Caco-2 (cell line): ENCODE data around the gene GPANK1. TPM values are rescaled to one million over a fixed set of nuclear protein-coding genes. Genes with fewer than 3 reads are reported as not detected.

Source experiments
- BruUV-seq: library from RNA; stranded (reverse); fragments of 400-500 nt; replicated peaks from 2 replicates; lab custom pipeline; 2021; lab: Mats Ljungman, UMichigan
- CTCF ChIA-PET: fragments of 300-600 bp; sonication (Branson Sonifier 250); formaldehyde crosslinking; loops from one replicate; lab custom pipeline; 2022; ENCODE audit warnings: antibody characterized with exemption; lab: Charles Lee
- POLR2A ChIA-PET: fragments of 300-600 bp; sonication (Branson Sonifier 250); formaldehyde crosslinking; loops from one replicate; lab custom pipeline; 2022; ENCODE audit warnings: antibody characterized with exemption; lab: Charles Lee
- DNase-seq, 2 experiments: peaks; one replicate each; pipeline versions ENCODE4 v3.0.0 to v3.0.0-alpha.2; 2020 to 2022
- H3K27me3 ChIP-seq: replicated peaks from 2 replicates; pipeline ENCODE4 v1.6.0; 2011; ENCODE audit warnings: low read length; ENCODE audit not compliant: control insufficient read depth, insufficient read depth
- H3K36me3 ChIP-seq: 2 replicates; pipeline ENCODE4 v1.5.1; 2011; ENCODE audit warnings: low read length; ENCODE audit not compliant: control insufficient read depth, insufficient read depth
- H3K4me1 ChIP-seq: fragments of 250-450 bp; sonication (Bioruptor Pico); 2 replicates; pipeline ENCODE4 v1.5.1; 2020; ENCODE audit warnings: mild to moderate bottlenecking
- H3K4me3 ChIP-seq: 2 replicates; pipeline ENCODE4 v1.5.1; 2011; ENCODE audit warnings: low read depth, mild to moderate bottlenecking, control low read depth, low read length
- H3K9me3 ChIP-seq: fragments of 250-450 bp; sonication (Bioruptor Pico); 2 replicates; pipeline ENCODE4 v1.5.1; 2020; ENCODE audit warnings: mild to moderate bottlenecking, moderate library complexity
- H3K27ac Mint-ChIP-seq: one replicate; pipeline ENCODE4 v1.8.0; 2022; ENCODE audit warnings: mixed read lengths; ENCODE audit not compliant: unreplicated experiment
- H3K27me3 Mint-ChIP-seq: one replicate; pipeline ENCODE4 v1.8.0; 2022; ENCODE audit warnings: mixed read lengths; ENCODE audit not compliant: insufficient read depth, unreplicated experiment
- H3K36me3 Mint-ChIP-seq: one replicate; pipeline ENCODE4 v1.8.0; 2022; ENCODE audit warnings: mild to moderate bottlenecking, mixed read lengths; ENCODE audit not compliant: insufficient read depth, unreplicated experiment
- H3K4me1 Mint-ChIP-seq: one replicate; pipeline ENCODE4 v1.8.0; 2022; ENCODE audit warnings: low read depth, mixed read lengths; ENCODE audit not compliant: unreplicated experiment
- H3K4me3 Mint-ChIP-seq: one replicate; pipeline ENCODE4 v1.8.0; 2022; ENCODE audit warnings: mild to moderate bottlenecking, moderate library complexity, mixed read lengths; ENCODE audit not compliant: unreplicated experiment
- H3K9me3 Mint-ChIP-seq: one replicate; pipeline ENCODE4 v1.8.0; 2022; ENCODE audit warnings: mixed read lengths; ENCODE audit not compliant: unreplicated experiment
- CTCF ChIP-seq, 2 experiments: fragments of 200-600 bp in 1 of 2; IDR thresholded peaks; 1 replicate in 1 of 2; 2 replicates in 1 of 2; pipeline versions ENCODE4 v1.5.1 to v1.8.0; 2011 to 2022; ENCODE audit warnings: antibody characterized with exemption in 1 of 2, control low read depth in 1 of 2, inconsistent platforms in 1 of 2, low read depth in 1 of 2, low read length in 1 of 2, mild to moderate bottlenecking in 1 of 2, moderate library complexity in 1 of 2; ENCODE audit not compliant: insufficient read depth in 1 of 2, severe bottlenecking in 1 of 2, unreplicated experiment in 1 of 2
- intact Hi-C: fragments of 100-400 bp; cut with micrococcal nuclease; formaldehyde crosslinking; loops from one replicate; pipeline ENCODE4 v1.10.0; 2022; ENCODE audit not compliant: unreplicated experiment
- total RNA-seq: library from RNA; stranded (reverse); gene quantifications from 2 replicates; pipeline ENCODE4 v1.2.3, GENCODE V29; 2022

The GPANK1 gene
- total RNA-seq, 1 experiment from 2014 or later = 20.3 TPM

DNA sequence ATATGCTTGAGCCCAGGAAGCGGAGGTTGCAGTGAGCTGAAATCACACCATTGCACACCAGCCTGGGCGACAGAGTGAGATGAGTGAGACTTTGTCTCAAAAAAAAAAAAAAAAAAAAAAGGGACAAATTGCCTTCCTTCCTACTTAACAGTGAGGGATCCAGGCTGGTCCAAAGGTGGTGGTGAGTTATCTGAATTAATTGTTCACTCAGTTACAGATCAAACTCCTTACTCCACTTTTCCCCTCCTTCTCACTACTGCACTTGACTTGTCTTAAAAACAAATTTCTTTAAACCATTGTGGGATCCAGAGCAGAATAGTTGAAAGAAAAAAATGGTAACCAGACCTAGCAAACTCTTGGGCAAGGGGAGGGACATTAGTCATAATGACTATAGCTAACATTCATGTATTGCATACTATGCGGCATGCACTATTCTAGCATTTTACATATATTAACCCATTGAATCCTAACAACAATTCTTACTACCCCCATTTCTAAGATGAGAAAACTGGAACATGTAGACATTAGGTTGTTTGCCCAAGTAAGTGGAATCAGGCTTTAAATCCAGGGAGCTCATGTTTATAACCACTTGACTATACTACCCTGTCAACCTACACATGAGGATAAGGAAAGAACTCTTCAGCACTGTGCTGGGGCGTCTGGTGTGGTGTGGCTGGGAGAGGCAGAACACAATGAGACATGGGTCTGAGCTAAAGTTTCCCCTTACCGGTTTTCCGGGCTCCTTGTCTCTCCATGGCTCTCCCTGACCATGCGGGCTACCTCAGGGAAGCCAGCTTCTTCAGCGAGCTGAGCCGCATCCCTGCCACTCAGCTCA, 1.5 kb downstream of the GPANK1 start:
- POLR2A ChIA-PET = interaction anchor here (1.5 kb wide), 1 partner anchor 76 kb away, joined by 4 read pairs; the partner anchor contains the start of gene MSH5
- TF ChIP-seq CTCF (IDR thresholded peaks at IDR 0.05; ENCODE audit: insufficient read depth in 1 of 2, low read depth in 1 of 2, low read length in 1 of 2, severe bottlenecking in 1 of 2, unreplicated experiment in 1 of 2) = no peak
- H3K27me3 Mint-ChIP-seq = no peaks in the 10 kb centered on the region
- H3K36me3 Mint-ChIP-seq = peaks cover 93% of the 10 kb centered on the region
- no peaks in the 10 kb centered on the region for H3K27me3 ChIP-seq
- H3K4me3 ChIP-seq = 0 out of 2 replicates have a peak overlapping the region, but pooled peaks have one; percentile 12
- BruUV-seq = no TSS peak
- peaks cover 38% of the 10 kb centered on the region for H3K4me1 Mint-ChIP-seq
- DNase-seq = no peak
- CTCF ChIA-PET = no interaction called here
- peak overlapping the region; percentile 96 for H3K27ac Mint-ChIP-seq
- intact Hi-C loops = no loop called here
- peaks cover 26% of the 10 kb centered on the region for H3K4me1 ChIP-seq
- H3K4me3 Mint-ChIP-seq = peak overlapping the region; percentile 86
- H3K9me3 Mint-ChIP-seq = no peaks in the 10 kb centered on the region
- no peaks in the 10 kb centered on the region for H3K9me3 ChIP-seq
- peaks cover 4% of the 10 kb centered on the region for H3K36me3 ChIP-seq

DNA sequence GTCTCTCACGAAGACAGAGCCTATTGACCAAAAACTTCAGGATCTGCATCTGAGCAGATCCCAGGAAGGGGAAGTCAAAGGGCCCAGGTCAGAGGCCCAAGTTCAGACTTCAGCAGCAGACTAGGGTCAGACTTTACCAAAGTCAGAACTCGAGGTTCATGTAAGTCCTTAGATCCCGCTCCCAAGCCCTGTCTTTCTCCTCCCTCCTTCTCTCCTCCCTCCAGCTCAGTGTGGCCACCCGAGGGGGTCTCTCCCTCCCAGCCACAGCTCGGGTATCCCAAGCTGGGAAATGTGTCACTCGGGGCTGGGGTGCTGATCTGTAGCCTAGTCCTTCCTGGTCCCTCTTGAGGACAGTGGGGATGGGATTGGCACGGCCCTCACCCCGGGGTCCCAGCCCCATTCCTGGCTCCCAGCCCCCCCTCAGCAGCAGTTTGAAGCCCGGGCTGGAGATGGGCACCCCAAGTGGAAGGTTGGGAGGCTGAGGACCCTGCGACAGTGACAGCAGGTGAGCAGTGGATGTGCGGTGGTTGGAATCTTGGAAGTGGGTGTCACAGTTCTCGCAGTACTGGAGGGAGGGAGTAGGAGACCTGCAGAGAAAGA, 2.6 kb downstream of the GPANK1 start:
- peaks cover 9% of the 10 kb centered on the region for H3K36me3 ChIP-seq
- H3K9me3 Mint-ChIP-seq = no peaks in the 10 kb centered on the region
- peak overlapping the region; percentile 67 for H3K27ac Mint-ChIP-seq
- H3K27me3 ChIP-seq = no peaks in the 10 kb centered on the region
- intact Hi-C loops = no loop called here
- no peaks in the 10 kb centered on the region for H3K27me3 Mint-ChIP-seq
- no peak for DNase-seq
- no peaks in the 10 kb centered on the region for H3K9me3 ChIP-seq
- TF ChIP-seq CTCF (IDR thresholded peaks at IDR 0.05; ENCODE audit: insufficient read depth in 1 of 2, low read depth in 1 of 2, low read length in 1 of 2, severe bottlenecking in 1 of 2, unreplicated experiment in 1 of 2) = no peak
- ChIA-PET CTCF (interaction anchor here (0.6 kb wide), 1 partner anchor 9 kb away, joined by 3 read pairs; no protein-coding TSS in a partner anchor), POLR2A (interaction anchor here (0.6 kb wide), 1 partner anchor 1309 kb away, joined by 3 read pairs; no protein-coding TSS in a partner anchor)
- peaks cover 48% of the 10 kb centered on the region for H3K4me1 Mint-ChIP-seq
- no peak overlapping the region for H3K4me3 ChIP-seq
- H3K36me3 Mint-ChIP-seq = peaks cover 91% of the 10 kb centered on the region
- H3K4me3 Mint-ChIP-seq = peak overlapping the region; percentile 86
- no TSS peak for BruUV-seq
- H3K4me1 ChIP-seq = peaks cover 26% of the 10 kb centered on the region
